Measurements from ENCODE around the gene SRL. TPM values are rescaled to one million over a fixed set of nuclear protein-coding genes. Genes with fewer than 3 reads are reported as not detected.

Gene SRL
- total RNA-seq, 1 experiment from 2014 or later, result not detected

DNA sequence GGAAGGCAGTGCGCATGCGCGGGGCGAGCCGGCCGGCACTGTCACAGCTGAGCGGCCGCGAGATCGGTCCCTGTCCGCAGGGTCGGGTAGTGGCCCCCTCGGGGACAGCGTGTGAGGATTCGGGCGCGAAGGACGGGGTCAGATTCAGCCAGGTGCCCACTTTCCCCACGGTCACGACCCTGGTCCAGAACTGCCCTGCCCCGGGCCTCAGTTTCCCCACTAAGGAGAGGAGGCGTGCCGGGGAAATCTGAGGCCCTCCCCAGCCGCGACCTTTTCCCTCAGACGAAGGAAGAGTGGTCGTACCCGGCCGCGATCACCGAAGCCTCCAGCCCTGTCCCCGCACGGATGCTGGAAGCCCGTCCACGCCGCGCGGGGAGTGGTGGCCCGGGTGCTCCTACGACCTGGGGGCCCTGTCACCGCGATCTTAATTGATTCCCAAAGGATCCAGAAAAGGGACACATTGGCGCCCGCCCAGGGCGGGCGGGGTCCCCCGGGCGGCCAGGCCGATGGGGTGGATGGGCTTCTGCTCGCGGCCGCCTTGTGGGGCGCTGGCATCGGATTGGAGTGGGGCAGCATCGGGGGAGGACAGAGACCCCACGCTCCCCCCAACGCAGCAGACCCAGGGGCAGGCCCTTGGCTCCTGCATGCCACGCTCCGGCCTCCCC, 57.7 kb downstream of the SRL start:
- intact Hi-C loops (cut with micrococcal nuclease; ENCODE audit: unreplicated experiment) (no loop called here), in situ Hi-C loops (cut with HindIII; ENCODE audit: low pct_unique_long_range_greater_than_20kb, low sequenced_read_pairs) (no loop called here)
- ChIA-PET CTCF (interaction anchor here (0.6 to 1.2 kb wide), 2 partner anchors 69 to 95 kb away, joined by 5 to 9 read pairs; no protein-coding TSS in a partner anchor), POLR2A (interaction anchor here (0.5 kb wide), 1 partner anchor 13 kb away, joined by 3 read pairs; no protein-coding TSS in a partner anchor)
- peak overlapping the region; percentile 63 to 66 for H3K4me3 ChIP-seq (ENCODE audit: low read depth in 2 of 2, low read length in 2 of 2)
- BruUV-seq (replicated peaks), result no TSS peak
- no peaks in the 10 kb centered on the region for H3K27me3 ChIP-seq (ENCODE audit: control insufficient read depth, insufficient read depth, low read length)
- H3K27ac ChIP-seq (ENCODE audit: low read length), result peak overlapping the region; percentile 69
- TF ChIP-seq, protein P1, sequence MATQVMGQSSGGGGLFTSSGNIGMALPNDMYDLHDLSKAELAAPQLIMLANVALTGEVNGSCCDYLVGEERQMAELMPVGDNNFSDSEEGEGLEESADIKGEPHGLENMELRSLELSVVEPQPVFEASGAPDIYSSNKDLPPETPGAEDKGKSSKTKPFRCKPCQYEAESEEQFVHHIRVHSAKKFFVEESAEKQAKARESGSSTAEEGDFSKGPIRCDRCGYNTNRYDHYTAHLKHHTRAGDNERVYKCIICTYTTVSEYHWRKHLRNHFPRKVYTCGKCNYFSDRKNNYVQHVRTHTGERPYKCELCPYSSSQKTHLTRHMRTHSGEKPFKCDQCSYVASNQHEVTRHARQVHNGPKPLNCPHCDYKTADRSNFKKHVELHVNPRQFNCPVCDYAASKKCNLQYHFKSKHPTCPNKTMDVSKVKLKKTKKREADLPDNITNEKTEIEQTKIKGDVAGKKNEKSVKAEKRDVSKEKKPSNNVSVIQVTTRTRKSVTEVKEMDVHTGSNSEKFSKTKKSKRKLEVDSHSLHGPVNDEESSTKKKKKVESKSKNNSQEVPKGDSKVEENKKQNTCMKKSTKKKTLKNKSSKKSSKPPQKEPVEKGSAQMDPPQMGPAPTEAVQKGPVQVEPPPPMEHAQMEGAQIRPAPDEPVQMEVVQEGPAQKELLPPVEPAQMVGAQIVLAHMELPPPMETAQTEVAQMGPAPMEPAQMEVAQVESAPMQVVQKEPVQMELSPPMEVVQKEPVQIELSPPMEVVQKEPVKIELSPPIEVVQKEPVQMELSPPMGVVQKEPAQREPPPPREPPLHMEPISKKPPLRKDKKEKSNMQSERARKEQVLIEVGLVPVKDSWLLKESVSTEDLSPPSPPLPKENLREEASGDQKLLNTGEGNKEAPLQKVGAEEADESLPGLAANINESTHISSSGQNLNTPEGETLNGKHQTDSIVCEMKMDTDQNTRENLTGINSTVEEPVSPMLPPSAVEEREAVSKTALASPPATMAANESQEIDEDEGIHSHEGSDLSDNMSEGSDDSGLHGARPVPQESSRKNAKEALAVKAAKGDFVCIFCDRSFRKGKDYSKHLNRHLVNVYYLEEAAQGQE (IDR thresholded peaks at IDR 0.05; ENCODE audit: insufficient read depth in 1 of 2, low read depth in 2 of 2, low read length in 1 of 2), result 0 out of 4 replicates have a peak, but pooled peaks of 1 of the 2 experiments have one; percentile 12
- TF ChIP-seq SIN3A (IDR thresholded peaks at IDR 0.05; ENCODE audit: borderline replicate concordance, insufficient read depth, low read depth, low read length) (no peak), TCF7L2 (IDR thresholded peaks at IDR 0.05; ENCODE audit: low read depth, low read length) (no peak), CTCF (IDR thresholded peaks at IDR 0.05) (no peak), POLR2AphosphoS5 (IDR thresholded peaks at IDR 0.05; ENCODE audit: low read depth, low read length) (peak; percentile 70; the same call in 1 of the 2 replicates)
- H3K4me1 ChIP-seq (ENCODE audit: control insufficient read depth, insufficient read depth, low read length), result peaks cover 5% of the 10 kb centered on the region; the same call in 1 of the 2 replicates
- H3K9me3 ChIP-seq (ENCODE audit: control insufficient read depth, insufficient read depth, low read depth, low read length), result no peaks in the 10 kb centered on the region
- no peaks in the 10 kb centered on the region for H3K36me3 ChIP-seq (ENCODE audit: control insufficient read depth, insufficient read depth, low read length)
- ATAC-seq (peak; percentile 3; the same call in 1 of the 2 replicates), DNase-seq (ENCODE audit: low read depth, low spot score) (no peak)

DNA sequence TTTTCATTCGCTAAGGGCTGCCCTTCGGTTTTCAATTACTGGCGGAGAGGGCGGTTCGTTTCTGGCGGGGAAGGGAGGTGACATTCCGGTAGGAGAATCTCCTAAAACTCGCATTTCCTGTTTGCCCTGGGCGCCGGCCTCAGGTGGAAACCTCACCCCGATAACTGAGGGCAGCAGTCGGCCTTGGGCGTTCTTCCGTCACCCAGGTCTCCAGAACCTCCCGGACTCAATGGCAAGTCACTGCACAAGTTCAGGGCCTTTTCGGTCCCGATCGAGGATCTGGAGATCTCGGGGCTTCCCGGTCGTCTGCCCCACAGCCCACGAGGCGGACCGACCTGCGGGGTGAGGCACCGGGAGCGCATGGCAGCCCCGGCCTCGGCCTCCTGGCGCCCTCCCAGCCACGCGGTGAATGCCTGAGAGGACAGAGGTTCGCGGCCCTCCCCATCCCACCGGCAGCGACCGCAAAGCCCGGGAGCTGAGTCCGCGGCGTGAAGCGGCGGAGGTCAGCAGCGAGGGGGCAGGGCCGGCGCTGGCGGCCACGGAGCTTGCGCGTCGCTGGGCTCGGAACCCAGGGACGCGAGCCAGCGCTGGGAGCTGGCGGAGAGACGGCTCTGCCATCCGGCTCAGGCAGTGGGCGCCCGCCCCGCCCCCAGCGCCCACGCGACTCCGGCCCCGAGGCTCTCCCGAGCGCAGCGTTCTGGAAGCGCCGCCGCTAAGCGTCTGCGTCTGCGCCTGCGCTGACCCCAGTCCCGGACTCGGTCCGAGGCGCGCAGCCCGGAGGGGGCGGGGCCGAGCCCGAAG, 58.4 kb downstream of the SRL start:
- H3K27ac ChIP-seq (ENCODE audit: low read length), result peak overlapping the region; percentile 95
- TF ChIP-seq CTCF (IDR thresholded peaks at IDR 0.05) (no peak), POLR2AphosphoS5 (IDR thresholded peaks at IDR 0.05; ENCODE audit: low read depth, low read length) (peak; percentile 81; the same call in 1 of the 2 replicates)
- ATAC-seq (peak; percentile 96), DNase-seq (ENCODE audit: low read depth, low spot score) (no peak)
- H3K4me1 ChIP-seq (ENCODE audit: control insufficient read depth, insufficient read depth, low read length), result peaks cover 5% of the 10 kb centered on the region; the same call in 1 of the 2 replicates
- no peaks in the 10 kb centered on the region for H3K27me3 ChIP-seq (ENCODE audit: control insufficient read depth, insufficient read depth, low read length)
- BruUV-seq (replicated peaks), result TSS peak; percentile 92
- H3K4me3 ChIP-seq (ENCODE audit: low read depth in 2 of 2, low read length in 2 of 2), result peak overlapping the region; percentile 63 to 66
- ChIA-PET POLR2A (interaction anchor here (0.6 kb wide), 1 partner anchor 237 kb away, joined by 3 read pairs; no protein-coding TSS in a partner anchor), CTCF (interaction anchor here (0.6 to 1.2 kb wide), 2 partner anchors 70 to 96 kb away, joined by 5 to 9 read pairs; no protein-coding TSS in a partner anchor)
- no peaks in the 10 kb centered on the region for H3K36me3 ChIP-seq (ENCODE audit: control insufficient read depth, insufficient read depth, low read length)
- intact Hi-C loops (cut with micrococcal nuclease; ENCODE audit: unreplicated experiment), result no loop called here
- H3K9me3 ChIP-seq (ENCODE audit: control insufficient read depth, insufficient read depth, low read depth, low read length), result no peaks in the 10 kb centered on the region
- in situ Hi-C loops (cut with HindIII; ENCODE audit: low pct_unique_long_range_greater_than_20kb, low sequenced_read_pairs), result no loop called here
